K562 (cell line): ENCODE data around the gene LMOD1. TPM values are rescaled to one million over a fixed set of nuclear protein-coding genes. Genes with fewer than 3 reads are reported as not detected.
A peak's percentile ranks its signal among the peaks of the same experiment; 100 is the strongest.

Experiments
- ARHGAP35 ChIP-seq: fragments of 450-650 bp; IDR thresholded peaks from 2 replicates; pipeline ENCODE4 v1.6.1; 2018; ENCODE audit not compliant: partially characterized antibody
- BRCA1 ChIP-seq, 2 experiments: fragments of 450-650 bp in 1 of 2; sonication (generic) in 1 of 2; formaldehyde crosslinking in 1 of 2; IDR thresholded peaks; 2 replicates each; pipeline versions ENCODE4 v1.5.0 to v1.6.1; 2017 to 2020; ENCODE audit warnings: mild to moderate bottlenecking in 1 of 2, missing genetic modification reagents in 1 of 2
- CREBBP ChIP-seq: IDR thresholded peaks from one replicate; pipeline ENCODE4 v1.6.1; 2012; ENCODE audit warnings: low read depth, mild to moderate bottlenecking, control low read depth, inconsistent platforms, low read length
- ETS2 ChIP-seq: IDR thresholded peaks from 2 replicates; pipeline ENCODE4 v1.6.1; 2016; ENCODE audit warnings: borderline replicate concordance, missing genetic modification characterization, mild to moderate bottlenecking, moderate library complexity, missing compliant biosample characterization; ENCODE audit not compliant: poor library complexity, severe bottlenecking
- ETV6 ChIP-seq, 3 experiments: fragments of 150-350 bp in 1 of 3; sonication (generic) in 1 of 3; formaldehyde crosslinking in 1 of 3; IDR thresholded peaks; 2 replicates each; pipeline versions ENCODE4 v1.6.1 to v1.8.0; 2014 to 2022; ENCODE audit warnings: borderline replicate concordance in 2 of 3, low read depth in 2 of 3, antibody characterized with exemption in 1 of 3, low read length in 1 of 3, mild to moderate bottlenecking in 1 of 3, missing genetic modification reagents in 1 of 3
- HDAC6 ChIP-seq: IDR thresholded peaks from 2 replicates; pipeline ENCODE4 v1.6.1; 2012; ENCODE audit warnings: low read depth, mild to moderate bottlenecking, control low read depth, inconsistent platforms, low read length, moderate library complexity
- KDM5B ChIP-seq: fragments of 200-600 bp; sonication (generic); IDR thresholded peaks from 2 replicates; pipeline ENCODE4 v1.6.1; 2012; ENCODE audit warnings: low read depth, mild to moderate bottlenecking, moderate library complexity, low read length, control low read depth, inconsistent platforms; ENCODE audit not compliant: insufficient replicate concordance
- KLF10 ChIP-seq: fragments of 250-450 bp; sonication (Bioruptor Pico); IDR thresholded peaks from 2 replicates; pipeline ENCODE4 v1.6.1; 2021; ENCODE audit warnings: matching md5 sums
- KLF13 ChIP-seq: fragments of 450-650 bp; IDR thresholded peaks from 2 replicates; pipeline ENCODE4 v1.6.1; 2016; ENCODE audit warnings: missing genetic modification characterization, low read depth, mild to moderate bottlenecking, missing compliant biosample characterization, moderate library complexity, borderline replicate concordance
- KLF16 ChIP-seq: IDR thresholded peaks from 2 replicates; pipeline ENCODE4 v1.6.1; 2016; ENCODE audit warnings: antibody characterized with exemption
- NCOA4 ChIP-seq: fragments of 450-650 bp; IDR thresholded peaks from 2 replicates; pipeline ENCODE4 v1.6.1; 2018; ENCODE audit warnings: mild to moderate bottlenecking; ENCODE audit not compliant: partially characterized antibody
- NCOR1 ChIP-seq: fragments of 450-650 bp; IDR thresholded peaks from 2 replicates; pipeline ENCODE4 v1.6.1; 2016; ENCODE audit warnings: mild to moderate bottlenecking, moderate library complexity
- SIX5 ChIP-seq, 2 experiments: IDR thresholded peaks; 2 replicates each; pipeline ENCODE4 v1.6.1; 2011; ENCODE audit warnings: low read length in 2 of 2, borderline replicate concordance in 1 of 2, low read depth in 1 of 2, mild to moderate bottlenecking in 1 of 2, moderate library complexity in 1 of 2; ENCODE audit not compliant: insufficient read depth in 1 of 2
- SMARCB1 ChIP-seq: IDR thresholded peaks from 2 replicates; pipeline ENCODE4 v1.6.1; 2011; ENCODE audit warnings: improper control_type of control experiment, low read depth; ENCODE audit not compliant: insufficient read length
- SREBF1 ChIP-seq: fragments of 150-350 bp; IDR thresholded peaks from 2 replicates; pipeline ENCODE4 v1.6.1; 2014; ENCODE audit warnings: antibody characterized with exemption, low read depth, low read length, borderline replicate concordance
- ZNF121 ChIP-seq: sonication (generic); formaldehyde crosslinking; conservative IDR thresholded peaks from 2 replicates; pipeline ENCODE4 v1.8.0; 2022; ENCODE audit warnings: missing genetic modification reagents
- ZNF224 ChIP-seq: sonication (generic); formaldehyde crosslinking; IDR thresholded peaks from 2 replicates; pipeline ENCODE4 v1.8.0; 2022; ENCODE audit warnings: mild to moderate bottlenecking, missing genetic modification reagents
- ZNF263 ChIP-seq: sonication (generic); formaldehyde crosslinking; IDR thresholded peaks from 2 replicates; pipeline ENCODE4 v1.8.0; 2022; ENCODE audit warnings: mild to moderate bottlenecking, missing genetic modification reagents, borderline replicate concordance
- ZNF76 ChIP-seq: fragments of 250-450 bp; sonication (Bioruptor Pico); IDR thresholded peaks from 2 replicates; pipeline ENCODE4 v1.4.0; 2020; ENCODE audit warnings: mild to moderate bottlenecking, moderate library complexity, borderline replicate concordance
- polyA plus RNA-seq, 8 experiments: library from polyadenylated mRNA; depleted of rRNA in 4 of 8; stranded (reverse) in 5 of 8; unstranded in 3 of 8; fragments of >200 nt; fragmentation: Nextera tagmentation in 2 of 8; fragmentation: Illumina TruSeq in 1 of 8; extraction: Ambion mirVana in 2 of 8; extraction: Trizol in 1 of 8; gene quantifications; 2 replicates each; pipeline versions ENCODE4 v1.2.1 to v1.2.3, GENCODE V29; 2011 to 2014; ENCODE audit warnings: inconsistent platforms in 1 of 8, missing spikeins in 1 of 8
- total RNA-seq, 7 experiments: library from RNA; depleted of rRNA in 6 of 7; stranded (reverse); fragments of >200 nt in 6 of 7; fragmentation: Illumina TruSeq in 2 of 7; extraction: Trizol in 2 of 7; gene quantifications; 2 replicates each; pipeline versions ENCODE4 v1.2.1 to v1.2.3, GENCODE V29; 2011 to 2021; ENCODE audit warnings: low replicate concordance in 1 of 7
- TF ChIP-seq, protein P1 (sequence below): fragments of 450-650 bp; formaldehyde crosslinking; IDR thresholded peaks from 2 replicates; pipeline ENCODE4 v1.4.0; 2020; ENCODE audit warnings: mild to moderate bottlenecking

LMOD1 gene
- total and polyA plus RNA-seq, 9 of the 15 experiments (the other 6 are each of a cell fraction or from before 2014, with no cell fraction given), result 0.03 to 0.54 (median 0.38) TPM; not detected in 1

DNA sequence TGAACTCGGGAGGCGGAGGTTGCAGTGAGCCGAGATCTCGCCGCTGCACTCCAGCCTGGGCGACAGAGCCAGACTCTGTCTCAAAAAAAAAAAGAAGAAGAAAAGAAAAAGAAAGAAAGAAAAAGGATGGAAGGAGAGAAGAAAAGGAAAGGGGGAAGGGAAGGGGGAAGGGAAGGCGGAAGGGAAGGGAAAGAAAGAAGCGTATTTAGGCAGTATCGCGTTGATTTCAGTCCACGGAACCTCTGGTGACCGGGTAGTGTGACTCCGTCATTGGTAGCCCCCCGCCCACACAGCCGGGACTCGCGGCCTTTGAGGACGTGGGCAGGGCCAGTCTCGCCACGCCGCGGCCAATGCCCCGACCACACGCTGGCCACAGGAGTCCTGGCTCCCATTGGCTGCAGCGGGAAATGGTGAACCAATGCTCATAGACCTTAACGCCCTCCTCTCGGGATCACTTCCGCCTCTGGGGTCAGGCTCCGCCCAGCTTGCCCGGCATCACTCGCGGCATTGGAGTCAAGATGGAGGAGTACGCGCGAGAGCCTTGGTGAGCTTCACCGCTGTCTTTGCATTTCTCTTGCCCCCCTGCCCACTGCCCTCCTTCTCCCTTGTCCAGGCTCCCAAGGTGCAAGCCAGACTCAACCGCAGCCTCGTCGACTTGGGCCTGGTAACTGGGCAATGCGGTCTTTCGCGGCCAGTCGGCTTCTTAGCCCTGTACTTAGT is 8.8 kb upstream of the LMOD1 start, which contains the start of gene TIMM17A (continued):
- no peak for TF ChIP-seq KLF10
- TF ChIP-seq SREBF1, result no peak
- no peak for TF ChIP-seq SIX5 (IDR thresholded peaks at IDR 0.05; ENCODE audit: borderline replicate concordance in 1 of 2, insufficient read depth in 1 of 2, low read depth in 1 of 2, low read length in 2 of 2)
- peak; percentile 47; the same call in 1 of the 2 replicates for TF ChIP-seq NCOR1
- no peak for TF ChIP-seq KLF16
- peak; percentile 81 for TF ChIP-seq ZNF263 (CRISPR knock-in tag)
- no peak for TF ChIP-seq ZNF121 (CRISPR knock-in tag)
- peak; percentile 86 for TF ChIP-seq ARHGAP35
- TF ChIP-seq BRCA1 (IDR thresholded peaks at IDR 0.05), result no peak
- no peak for TF ChIP-seq BRCA1 (CRISPR knock-in tag; IDR thresholded peaks at IDR 0.05)
- peak; percentile 97 for TF ChIP-seq KDM5B
- 0 out of 2 replicates have a peak, but pooled peaks have one; percentile 42 for TF ChIP-seq ZNF76 (CRISPR knock-in tag)
- TF ChIP-seq SMARCB1, result no peak
- no peak for TF ChIP-seq ETS2 (tag)
- TF ChIP-seq KLF13 (tag), result peak; percentile 11; the same call in 1 of the 2 replicates
- TF ChIP-seq ZNF224 (CRISPR knock-in tag), result no peak
- TF ChIP-seq CREBBP, result no peak
- peak; percentile 93 for TF ChIP-seq NCOA4
- no peak; a peak in 2 of 4 replicates for TF ChIP-seq ETV6 (IDR thresholded peaks at IDR 0.05; ENCODE audit: borderline replicate concordance in 1 of 2, low read depth in 2 of 2, low read length in 1 of 2)
- TF ChIP-seq ETV6 (CRISPR knock-in tag; IDR thresholded peaks at IDR 0.05; ENCODE audit: borderline replicate concordance), result no peak
- TF ChIP-seq HDAC6, result no peak
- TF ChIP-seq, protein P1, sequence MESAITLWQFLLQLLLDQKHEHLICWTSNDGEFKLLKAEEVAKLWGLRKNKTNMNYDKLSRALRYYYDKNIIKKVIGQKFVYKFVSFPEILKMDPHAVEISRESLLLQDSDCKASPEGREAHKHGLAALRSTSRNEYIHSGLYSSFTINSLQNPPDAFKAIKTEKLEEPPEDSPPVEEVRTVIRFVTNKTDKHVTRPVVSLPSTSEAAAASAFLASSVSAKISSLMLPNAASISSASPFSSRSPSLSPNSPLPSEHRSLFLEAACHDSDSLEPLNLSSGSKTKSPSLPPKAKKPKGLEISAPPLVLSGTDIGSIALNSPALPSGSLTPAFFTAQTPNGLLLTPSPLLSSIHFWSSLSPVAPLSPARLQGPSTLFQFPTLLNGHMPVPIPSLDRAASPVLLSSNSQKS (CRISPR knock-in tag), result no peak
